GM19397 (cell line): ENCODE measurements around the gene OTUD1.
A peak's percentile ranks its signal among the peaks of the same experiment; 100 is the strongest.

Experiments
- ATAC-seq: cut with Tn5 transposase; IDR thresholded peaks from one replicate; pipeline ENCODE4 v1.9.1; 2021; ENCODE audit warnings: mild to moderate bottlenecking, moderate library complexity; ENCODE audit not compliant: unreplicated experiment

OTUD1 gene

GRCh38 chr10:23421397-23421796, 17.5 kb upstream of the OTUD1 start:
- ATAC-seq, result no peak

GRCh38 chr10:23422003-23422411, 16.9 kb upstream of the OTUD1 start:
- ATAC-seq, result no peak

GRCh38 chr10:23432166-23432565, 6.7 kb upstream of the OTUD1 start:
- ATAC-seq, result no peak

- ATAC-seq, result no peak
Observed at GRCh38 chr10:23432639-23433038, 6.2 kb upstream of the OTUD1 start.

- ATAC-seq, result no peak
Observed at GRCh38 chr10:23433701-23434100, 5.2 kb upstream of the OTUD1 start.

- ATAC-seq, result no peak
Observed at GRCh38 chr10:23435378-23435777, 3.5 kb upstream of the OTUD1 start.

- ATAC-seq, result no peak
Observed at GRCh38 chr10:23436983-23437382, 1.9 kb upstream of the OTUD1 start.

- no peak for ATAC-seq
Observed at GRCh38 chr10:23437963-23438546, 820 bp upstream of the OTUD1 start.

- ATAC-seq, result peak; percentile 16
Observed at GRCh38 chr10:23439452-23439960, 631 bp downstream of the OTUD1 start.

- ATAC-seq, result peak; percentile 21
Observed at GRCh38 chr10:23439961-23440889, 1.4 kb downstream of the OTUD1 start.

GRCh38 chr10:23441251-23441650, 2.4 kb downstream of the OTUD1 start:
- no peak for ATAC-seq

GRCh38 chr10:23442936-23443335, 4.1 kb downstream of the OTUD1 start:
- no peak for ATAC-seq

- no peak for ATAC-seq
Observed at GRCh38 chr10:23445591-23445990, 6.7 kb downstream of the OTUD1 start.

- ATAC-seq, result no peak
Observed at GRCh38 chr10:23448323-23448722, 9.4 kb downstream of the OTUD1 start.

GRCh38 chr10:23448802-23449570, 10.1 kb downstream of the OTUD1 start:
- peak; percentile 82 for ATAC-seq

GRCh38 chr10:23452033-23452655, 13.3 kb downstream of the OTUD1 start:
- ATAC-seq, result no peak

GRCh38 chr10:23453465-23453864, 14.6 kb downstream of the OTUD1 start:
- ATAC-seq, result no peak

GRCh38 chr10:23457632-23458417, 18.9 kb downstream of the OTUD1 start:
- ATAC-seq, result no peak

GRCh38 chr10:23459308-23459939, 20.5 kb downstream of the OTUD1 start:
- no peak for ATAC-seq

- no peak for ATAC-seq
Observed at GRCh38 chr10:23461557-23461956, 22.7 kb downstream of the OTUD1 start.
